Activated CD4-positive, alpha-beta T cell treated with anti-CD3 and anti-CD28 coated beads, Interleukin-2, amount 50 U/mL, for 16 hours (primary cell): Measurements from ENCODE around the gene FRMD4A.
"Not testable (repeated sequence)": the region's sequence is repeated elsewhere in the genome, so short reads cannot be mapped to it uniquely, and the experiment has no call there.

Experiments
- DNase-seq: peaks from one replicate; pipeline ENCODE4 v3.0.0-alpha.2; 2020

The FRMD4A gene

DNA sequence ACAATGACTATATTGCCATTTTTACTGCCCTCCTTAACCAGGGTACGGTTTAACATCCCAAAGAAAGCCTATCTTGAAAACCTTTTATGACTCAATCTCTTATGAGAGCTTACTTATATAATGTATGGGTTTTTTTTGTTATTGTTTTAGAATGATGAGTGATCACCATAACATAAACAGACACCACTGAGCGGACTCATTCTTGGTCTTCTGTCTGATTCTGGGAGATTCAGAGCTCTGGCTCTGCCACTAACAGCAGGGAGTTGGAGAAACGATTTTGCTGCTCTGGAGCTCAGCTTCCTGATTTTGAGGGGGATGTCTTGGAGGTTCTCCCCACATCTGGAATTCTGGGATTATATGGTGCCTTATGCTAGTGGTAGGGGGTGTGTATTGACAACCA, 244.1 kb downstream of the FRMD4A start:
- no peak for DNase-seq

DNA sequence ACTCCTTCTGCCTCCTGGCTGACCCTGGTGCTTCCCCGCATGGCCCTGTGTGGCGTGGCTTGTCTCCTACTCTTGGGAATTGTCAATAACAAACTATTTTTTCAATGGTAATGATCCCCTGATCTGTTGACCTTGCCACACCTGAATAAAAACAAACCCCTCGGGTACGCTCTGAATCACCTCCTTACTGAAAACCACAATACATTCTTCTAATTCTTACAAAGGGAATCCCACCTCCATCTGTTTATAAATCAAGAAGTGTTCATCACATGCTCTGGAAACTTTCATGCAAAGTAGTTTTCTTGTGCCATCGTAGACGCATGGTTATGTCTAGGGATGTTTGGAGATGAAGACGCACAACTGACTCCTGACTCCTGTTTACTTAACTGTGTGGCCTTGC, 245.8 kb downstream of the FRMD4A start:
- DNase-seq: no peak

DNA sequence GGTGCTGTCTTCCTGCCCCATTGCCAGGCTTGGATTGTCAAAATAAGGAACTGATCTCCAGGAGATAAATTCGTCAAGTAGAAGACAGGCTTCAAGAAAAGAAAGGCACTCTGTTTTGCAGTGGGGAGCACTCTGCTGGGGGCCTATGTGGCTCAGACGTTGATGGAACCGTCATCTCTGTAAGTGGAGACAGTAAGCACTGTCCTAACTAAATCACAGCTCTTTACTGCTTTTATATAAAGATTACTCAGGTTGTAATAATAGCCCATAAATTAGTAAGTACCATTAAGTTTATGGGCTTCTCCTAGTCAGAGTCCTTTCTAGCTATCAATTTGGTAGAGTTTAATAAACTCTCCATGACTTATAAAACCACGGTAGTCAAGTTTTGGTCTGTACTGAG, 249.9 kb downstream of the FRMD4A start:
- no peak for DNase-seq

DNA sequence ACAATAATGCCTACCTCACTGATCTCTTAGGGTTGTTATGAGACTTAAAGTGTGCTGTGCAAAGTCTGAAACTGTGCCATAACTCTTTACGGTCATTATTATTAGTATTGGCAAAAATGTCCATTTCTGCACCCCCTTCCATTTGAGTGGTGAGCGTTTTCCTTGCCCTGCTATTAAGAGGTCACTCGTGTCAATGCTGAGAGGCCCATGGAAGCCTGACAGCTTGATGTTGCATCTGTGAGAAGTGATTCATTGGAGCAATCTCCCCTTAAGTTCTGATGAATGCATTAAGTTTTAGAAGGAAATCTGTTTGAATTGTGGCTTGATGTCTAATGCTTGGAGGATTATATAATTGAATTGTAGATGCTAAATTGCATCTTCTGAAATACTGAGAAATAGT, 253.3 kb downstream of the FRMD4A start:
- no peak for DNase-seq

DNA sequence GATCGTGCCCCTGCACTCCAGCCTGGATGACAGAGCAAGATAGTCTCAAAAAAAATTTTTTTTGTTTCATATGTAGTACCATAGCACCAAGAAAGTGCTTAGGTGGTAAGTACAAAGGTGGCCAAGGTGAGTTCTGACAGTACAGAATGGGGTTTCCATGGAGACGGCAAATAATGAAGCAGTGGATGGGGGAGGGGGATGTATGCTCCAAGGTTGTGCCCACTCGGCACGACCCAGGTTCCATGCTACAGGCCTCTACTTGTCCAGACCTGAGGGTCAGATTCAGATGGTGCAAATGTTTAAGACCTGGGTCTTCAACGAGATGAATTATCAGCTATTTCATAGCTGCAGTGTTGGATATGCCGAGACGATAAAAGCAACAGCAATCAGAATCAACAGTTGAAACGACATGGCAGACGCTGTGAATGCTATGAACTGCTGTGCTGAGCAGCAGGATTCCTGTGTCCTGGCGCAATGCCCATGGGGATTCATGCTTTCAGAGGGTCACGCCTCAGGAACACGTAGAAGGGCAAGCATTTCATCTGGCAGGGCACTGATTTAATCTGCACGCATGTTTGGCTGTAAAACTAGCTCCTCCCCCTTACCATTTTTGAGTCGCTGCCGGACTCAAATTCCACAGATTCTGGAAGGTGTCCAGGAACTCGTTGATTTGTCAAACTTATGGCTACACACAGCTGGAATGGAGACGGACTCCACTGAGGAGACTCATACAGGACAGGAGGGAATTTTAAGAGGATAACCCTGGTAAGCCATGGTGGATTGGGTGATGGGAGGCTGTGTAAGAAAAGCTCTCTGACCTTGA, 256.5 kb downstream of the FRMD4A start:
- DNase-seq: no peak

DNA sequence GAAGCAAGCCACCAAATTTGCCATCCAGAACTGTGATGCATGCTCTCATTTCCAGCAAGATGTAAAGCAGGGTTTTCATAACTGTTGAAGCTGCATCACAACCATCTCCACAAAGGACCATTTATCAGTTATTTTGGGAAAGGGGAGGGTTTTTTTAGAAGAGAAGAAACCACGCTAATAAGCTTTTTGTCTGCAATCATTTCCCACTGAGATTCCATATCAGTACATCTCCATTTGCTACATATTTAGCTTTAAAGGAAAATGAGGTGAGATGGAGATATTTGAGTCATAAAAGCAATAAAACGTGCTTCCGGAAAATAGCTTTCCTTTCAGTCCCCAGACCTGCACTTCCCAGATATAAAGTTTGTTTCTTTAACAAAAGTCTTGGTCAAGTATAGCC, 258.2 kb downstream of the FRMD4A start:
- DNase-seq: no peak

DNA sequence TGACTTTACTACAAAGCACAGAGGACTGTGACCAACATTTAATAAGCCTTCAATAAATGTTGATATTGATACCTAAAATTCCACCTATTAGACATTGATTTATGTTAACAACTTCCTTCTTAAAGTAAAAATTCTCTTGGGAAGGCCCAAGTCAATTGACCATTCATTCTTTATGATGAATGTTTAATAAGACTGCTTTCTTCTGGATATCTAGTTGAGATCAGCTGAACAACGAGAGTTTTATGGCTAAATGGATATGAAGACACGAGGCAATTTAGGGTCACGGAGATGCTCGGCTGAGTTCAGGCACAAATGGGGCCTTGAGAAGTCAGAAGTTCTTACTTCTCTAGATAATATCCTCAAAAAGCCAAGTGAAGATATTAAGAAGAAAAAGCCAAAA, 258.8 kb downstream of the FRMD4A start:
- no peak for DNase-seq

DNA sequence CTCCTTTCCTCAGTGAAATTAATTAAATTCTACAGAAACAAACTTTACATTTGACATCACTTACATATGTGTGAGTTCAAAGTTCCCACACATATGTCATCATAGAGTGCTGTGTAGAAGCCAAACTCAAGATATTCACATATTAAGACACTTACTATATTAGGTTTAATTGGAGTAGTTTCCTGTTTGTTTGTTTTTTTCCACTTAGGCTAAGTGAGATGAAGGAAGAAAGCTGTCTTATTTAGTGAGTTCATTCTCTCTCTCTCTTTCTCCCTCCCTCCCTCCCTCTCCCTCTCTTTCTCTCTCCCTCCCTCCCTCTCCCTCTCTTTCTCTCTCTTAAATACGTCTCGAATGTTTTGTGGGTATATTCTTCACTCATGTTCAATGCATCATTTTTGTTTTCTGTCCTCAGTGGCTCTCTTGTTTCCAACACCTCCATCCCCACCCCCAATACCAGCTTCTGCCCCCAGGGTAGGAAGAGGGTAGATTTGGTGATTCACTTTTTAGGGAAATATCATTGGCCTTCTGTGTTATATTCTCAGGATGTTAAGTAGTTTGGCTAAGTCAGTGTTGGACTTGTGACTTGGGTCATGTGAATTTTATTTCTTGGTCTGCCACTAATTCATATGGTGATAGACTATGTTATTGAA, 262.0 kb downstream of the FRMD4A start:
- DNase-seq: no peak

DNA sequence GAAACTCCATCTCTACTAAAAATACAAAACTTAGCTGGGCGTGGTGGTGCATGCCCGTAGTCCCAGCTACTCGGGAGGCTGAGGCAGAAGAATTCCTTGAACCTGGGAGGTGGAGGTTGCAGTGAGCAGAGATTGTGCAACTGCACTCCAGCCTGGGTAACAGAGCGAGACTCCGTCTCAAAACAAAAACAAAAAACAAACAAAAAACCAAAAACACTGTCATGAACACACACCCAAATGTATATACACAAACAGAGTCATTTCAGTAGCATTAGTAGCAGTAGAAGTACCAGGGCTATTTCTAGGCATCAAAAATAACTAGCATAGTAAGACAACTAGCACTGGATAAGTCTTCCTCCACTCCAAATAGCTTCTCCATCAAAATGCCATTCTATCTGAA, 263.1 kb downstream of the FRMD4A start:
- not testable (repeated sequence) for DNase-seq

DNA sequence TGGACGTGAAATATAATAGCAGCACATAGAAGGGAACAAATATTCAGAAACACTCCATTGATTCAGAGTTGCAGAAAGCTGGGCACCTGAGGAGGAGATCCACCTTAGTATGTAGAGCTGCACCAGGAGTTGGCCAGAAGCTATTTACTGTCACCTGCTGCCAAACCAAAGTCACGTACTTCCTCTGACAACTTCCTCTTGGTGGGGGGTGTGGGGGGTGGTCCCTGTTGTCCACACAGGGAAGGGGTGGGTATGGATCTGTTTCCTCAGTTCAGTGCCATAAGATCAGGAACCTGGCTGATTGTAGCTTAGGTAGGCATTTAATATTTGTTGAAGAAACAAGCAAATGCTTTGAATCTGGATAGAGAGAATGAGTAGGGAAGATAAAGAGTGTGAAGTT, 264.6 kb downstream of the FRMD4A start:
- no peak for DNase-seq

DNA sequence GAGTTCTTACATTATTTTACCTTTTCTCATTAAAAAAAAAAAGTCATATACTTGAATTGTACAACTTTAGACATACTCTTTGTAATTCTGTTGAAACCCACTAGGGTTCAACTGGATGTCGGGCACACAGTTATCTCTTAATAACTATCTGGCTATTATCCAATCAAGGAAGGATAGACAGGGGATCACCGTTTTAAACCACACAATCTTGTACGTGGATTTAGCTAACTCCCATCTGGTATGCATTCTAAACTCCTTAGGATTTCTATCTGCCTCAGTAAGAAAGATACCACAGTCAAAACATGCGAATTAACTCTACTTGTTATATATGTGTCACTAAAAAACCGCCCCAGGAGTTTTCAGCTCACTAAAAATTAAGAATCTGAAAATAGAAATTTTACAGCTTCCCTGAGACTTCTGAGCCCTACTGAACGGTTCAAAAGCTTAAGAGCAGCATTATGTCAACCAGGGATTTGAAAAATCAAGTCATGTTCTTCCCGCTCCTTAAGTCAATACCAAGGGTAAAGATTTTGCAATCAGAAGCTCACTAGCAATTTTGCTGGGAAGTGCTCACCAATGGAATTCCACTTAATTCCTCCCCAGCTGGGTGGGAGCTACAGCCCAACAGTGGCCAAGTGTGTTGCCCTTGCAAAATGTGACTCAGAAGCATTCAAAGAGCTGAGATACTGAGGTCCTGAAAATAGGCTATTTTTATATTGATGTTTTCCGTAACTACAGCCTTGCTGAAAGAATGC, 267.0 kb downstream of the FRMD4A start:
- no peak for DNase-seq

DNA sequence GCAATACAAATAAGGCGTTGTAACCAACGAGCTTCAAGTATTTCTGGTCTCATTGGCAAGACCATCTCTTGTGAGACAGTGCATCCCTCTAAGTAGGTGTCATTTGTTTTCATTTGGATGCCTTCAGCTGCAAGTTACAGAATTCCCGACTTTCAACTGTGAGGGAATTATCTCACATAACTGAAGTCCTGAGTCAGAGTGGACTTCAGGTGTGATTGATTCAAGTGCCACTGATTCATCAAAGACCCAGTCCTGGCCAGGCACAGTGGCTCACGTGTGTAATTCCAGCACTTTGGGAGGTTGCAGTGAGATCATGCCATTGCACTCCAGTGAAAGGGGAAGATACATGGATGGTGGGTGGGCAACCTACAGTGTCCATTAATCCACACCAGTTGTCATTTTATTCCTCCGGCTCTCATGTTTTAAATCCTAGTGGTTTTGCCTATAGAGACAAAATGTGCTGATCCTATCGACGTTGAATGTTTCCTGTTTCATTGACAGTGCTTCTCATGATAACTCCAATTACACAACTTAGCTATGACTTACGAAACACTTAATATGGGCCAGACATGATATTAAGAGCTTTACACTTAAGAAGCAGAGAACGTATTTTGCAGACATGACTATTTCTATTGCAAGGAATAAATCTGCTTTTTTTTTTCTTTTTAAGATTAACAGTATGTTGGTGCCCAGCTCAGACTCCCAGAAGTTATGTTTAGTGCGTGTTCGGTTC, 268.0 kb downstream of the FRMD4A start:
- DNase-seq: no peak

DNA sequence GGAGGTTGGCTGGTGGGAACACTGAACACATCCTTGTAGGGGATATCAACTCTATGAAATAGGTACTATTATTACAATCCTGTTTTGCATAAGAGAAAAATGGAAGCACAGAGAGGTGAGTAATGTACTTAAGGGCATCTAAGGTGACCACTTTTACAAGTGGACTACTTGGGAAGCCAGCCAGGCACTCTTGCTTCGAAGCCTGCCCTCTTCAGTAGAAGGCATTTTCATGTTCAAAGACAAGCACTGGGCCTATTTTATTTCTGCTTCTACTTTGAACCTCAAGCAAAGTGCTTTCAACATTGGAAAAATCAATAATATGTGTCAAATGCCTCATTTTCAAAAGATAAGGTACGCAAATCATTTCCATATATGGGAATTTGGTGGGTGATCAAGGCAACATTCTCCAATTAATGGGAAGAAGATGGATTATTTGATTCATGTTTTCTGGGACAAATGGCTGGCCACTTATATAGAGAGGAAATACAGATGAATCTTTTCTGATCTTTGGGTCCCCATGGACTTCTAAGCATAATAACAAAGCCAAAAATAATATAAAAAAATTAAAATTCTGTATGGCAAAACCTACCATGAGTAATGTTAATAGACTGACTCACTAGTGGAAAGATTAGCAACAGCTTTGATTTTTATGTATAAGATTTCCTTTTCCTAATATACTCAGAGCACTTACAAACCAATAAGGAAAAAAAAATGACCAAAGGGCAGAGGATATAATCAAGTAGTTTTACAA, 270.2 kb downstream of the FRMD4A start:
- no peak for DNase-seq

DNA sequence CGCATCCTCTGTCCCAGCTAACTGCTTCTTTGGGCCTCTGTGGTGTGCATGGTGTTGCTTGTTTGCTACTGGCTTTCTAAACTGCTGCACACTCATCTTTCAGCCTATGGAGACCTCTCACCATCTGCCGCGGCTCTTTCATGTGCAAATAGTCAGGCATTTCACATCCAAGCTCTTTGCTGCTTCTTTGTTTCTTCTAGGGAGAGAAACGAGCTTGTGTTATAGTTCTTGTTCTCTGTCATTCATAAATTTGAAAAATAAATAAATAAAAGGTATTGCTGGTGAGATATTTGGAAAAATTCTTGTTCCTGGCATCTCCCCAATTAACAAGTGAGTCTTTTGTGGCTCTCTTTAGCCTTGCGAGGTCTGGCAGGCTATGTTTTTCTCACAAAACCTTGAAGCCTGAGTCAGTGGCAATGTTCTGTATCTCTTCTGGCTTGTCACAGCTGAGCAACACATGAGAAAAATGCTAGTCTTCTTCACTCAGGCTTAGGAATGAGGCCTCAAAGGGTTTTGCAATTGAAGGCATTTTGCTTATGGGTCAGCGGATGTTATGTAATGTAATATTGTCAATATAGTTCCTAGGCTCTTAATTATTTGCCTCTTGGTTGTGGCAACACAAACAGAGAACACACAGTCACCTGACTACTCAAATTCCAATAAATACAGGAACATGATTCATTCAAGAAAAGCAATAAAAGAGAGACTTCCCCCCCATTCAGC, 274.0 kb downstream of the FRMD4A start:
- DNase-seq: no peak

DNA sequence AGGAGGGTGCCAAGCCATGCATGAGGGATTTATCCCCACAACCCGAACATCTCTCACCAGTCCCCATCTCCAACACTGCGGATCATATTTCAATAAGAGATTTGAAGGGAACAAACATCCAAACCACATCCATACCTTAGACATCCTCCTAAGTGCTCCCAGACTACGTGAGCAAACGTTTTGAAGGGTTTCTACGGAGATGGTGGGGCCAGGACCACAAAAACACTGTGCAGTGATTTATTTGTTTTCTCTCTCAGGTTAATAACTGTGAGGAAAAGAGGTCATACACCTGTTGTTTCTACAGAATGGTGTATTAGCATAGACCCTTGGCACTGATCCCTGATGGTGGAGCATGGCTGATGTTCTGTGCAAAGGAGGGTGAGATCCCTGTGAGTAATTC, 277.8 kb downstream of the FRMD4A start:
- no peak for DNase-seq

DNA sequence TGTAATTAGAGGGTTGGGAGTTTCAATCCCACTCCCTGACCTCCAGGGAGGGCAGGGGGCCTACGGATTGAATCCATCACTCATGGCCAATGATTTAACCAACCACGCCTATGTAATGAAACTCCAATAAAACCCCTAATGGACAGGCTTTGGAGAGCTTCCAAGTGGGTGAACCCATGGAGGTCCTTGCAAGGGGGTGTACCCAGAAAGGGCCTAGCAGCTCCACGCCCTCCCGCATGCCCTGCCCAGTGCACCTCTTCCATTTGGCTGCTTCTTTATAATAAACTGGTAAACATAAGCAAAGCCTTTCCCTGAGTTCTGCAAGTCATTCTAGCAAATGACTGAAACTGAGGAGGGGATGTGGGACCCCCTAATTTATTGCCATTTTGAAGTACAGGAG, 280.1 kb downstream of the FRMD4A start:
- no peak for DNase-seq

DNA sequence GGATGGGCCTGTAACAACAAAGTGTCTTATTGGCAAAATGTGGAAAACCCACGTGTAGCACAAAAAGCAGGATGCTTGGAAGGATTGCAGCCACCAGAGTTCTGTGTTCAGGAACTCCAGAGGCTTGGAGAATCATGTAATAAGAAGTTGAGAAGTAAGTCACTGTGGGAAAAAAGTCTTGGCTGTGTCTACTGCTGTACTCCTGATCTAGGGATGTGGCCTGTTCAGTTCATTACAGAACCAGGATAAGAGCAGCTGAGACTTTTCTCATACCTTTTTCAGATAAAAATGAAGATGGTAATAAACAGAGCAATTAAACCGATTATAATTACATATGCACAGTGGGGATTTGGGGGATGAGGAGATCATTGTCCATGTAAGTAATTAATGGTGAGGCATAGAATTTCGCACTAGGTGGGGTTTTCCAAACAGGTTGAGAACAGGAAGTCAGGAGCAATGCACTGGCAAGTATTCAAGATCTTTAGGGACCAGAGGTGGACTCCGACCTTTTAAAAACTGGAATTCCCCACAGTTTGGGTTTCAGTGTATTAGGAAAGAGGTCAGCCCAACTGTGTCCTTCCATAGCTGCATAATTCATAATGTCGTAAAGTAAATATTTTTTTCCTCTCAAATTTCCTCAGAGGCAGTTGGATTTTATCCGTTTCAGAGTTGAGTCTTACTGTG, 281.7 kb downstream of the FRMD4A start:
- no peak for DNase-seq

DNA sequence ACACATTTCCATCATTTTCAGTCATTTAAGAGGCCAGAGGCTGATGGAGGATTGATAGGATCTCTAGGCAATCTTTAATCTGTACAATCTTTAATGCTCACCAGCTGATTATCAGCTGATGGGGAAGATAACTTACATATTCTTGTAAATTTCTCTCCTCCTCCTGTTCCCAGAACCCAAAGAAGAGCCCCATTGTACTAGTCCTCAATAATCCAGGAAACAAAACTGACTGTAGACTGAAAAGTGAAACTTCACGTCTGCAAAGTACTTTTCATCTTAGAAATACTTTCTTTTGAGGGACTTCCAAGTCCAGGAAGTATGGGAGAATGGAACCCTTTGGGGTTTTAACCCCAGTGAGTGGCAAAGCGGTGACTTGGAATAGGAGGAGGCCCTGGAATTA, 283.3 kb downstream of the FRMD4A start:
- DNase-seq: no peak

DNA sequence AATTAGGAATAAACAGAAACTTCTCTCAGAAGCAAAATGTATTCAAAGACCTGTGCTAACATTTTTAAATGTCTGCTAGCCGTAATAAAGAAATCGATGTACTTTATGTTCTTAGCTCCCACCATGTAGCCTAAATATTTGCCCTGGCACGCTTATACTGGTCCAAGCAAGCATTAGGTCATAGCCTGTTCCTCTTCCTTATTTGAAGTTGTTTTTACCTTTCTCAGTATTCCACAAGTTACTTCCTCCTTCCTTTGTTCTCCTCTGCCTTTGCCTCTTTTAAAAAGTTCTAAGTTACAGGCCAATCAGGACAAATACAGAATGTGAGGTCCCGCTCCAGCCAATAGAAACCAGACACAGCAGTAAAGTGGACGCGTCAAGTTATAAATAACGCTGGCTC, 288.7 kb downstream of the FRMD4A start:
- not testable (repeated sequence) for DNase-seq

DNA sequence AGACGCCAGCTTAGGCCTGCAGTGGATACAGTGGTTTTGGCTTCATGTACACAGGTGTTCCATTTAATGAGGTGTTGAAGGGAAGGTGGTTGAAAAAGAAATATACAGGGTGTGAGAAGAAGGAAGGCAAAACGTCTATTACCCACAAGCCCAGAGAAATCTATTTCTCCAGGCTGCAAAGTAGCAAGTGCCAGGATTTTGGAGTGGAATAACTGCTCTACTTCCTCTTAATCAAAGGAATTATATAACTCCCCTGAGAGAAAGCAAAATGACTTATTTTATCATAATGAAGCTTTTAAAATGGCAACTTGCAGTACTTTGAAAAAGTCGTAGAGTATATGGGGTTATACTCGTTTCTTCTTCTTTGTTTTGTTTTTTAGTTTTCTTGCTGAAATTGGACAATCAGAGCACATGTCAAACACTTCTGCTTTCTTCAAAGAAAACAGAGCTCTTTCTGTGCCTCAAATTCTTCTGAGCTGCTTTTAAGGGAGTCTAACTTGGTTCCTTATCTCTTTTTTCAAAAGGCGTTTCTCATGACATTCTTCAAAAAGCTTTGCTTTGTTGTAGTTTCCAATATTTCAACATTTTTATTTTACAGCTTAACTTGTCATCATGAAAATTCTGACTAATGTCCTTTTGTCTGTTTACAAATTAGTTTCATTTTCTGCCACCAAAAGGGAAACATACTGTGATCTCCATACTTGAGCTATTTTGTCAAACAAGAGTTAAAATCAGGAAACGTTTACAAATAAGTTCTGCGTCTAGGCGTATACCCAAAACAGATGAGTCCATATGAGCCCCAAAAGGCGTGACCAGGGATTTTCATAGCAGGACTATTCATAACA, 289.7 kb downstream of the FRMD4A start:
- no peak for DNase-seq
